Mucosa of rectum (tissue), 2 donors: Measurements from ENCODE around the gene RSRC1.
"Not testable (repeated sequence)": the region's sequence is repeated elsewhere in the genome, so short reads cannot be mapped to it uniquely, and the experiment has no call there.

Experiments
- H3K27ac ChIP-seq, 2 donors: one replicate each; pipeline ENCODE4 v1.7.0; 2013; ENCODE audit warnings: inconsistent platforms in 2 of 2, low read depth in 2 of 2, low read length in 2 of 2
- H3K27me3 ChIP-seq, 2 donors: one replicate each; pipeline ENCODE4 v1.7.0; 2013; ENCODE audit warnings: low read length in 2 of 2; ENCODE audit not compliant: control insufficient read depth in 2 of 2, insufficient read depth in 2 of 2
- H3K36me3 ChIP-seq, 2 donors: one replicate each; pipeline ENCODE4 v1.7.0; 2013; ENCODE audit warnings: low read length in 2 of 2; ENCODE audit not compliant: control insufficient read depth in 2 of 2, insufficient read depth in 2 of 2
- H3K4me1 ChIP-seq, 2 donors: one replicate each; pipeline ENCODE4 v1.7.0; 2013; ENCODE audit warnings: low read length in 2 of 2, mild to moderate bottlenecking in 1 of 2; ENCODE audit not compliant: control insufficient read depth in 2 of 2, insufficient read depth in 2 of 2
- H3K4me3 ChIP-seq, 2 donors: one replicate each; pipeline ENCODE4 v1.7.0; 2013; ENCODE audit warnings: low read length in 2 of 2
- H3K9ac ChIP-seq, 2 donors: one replicate each; pipeline ENCODE4 v1.7.0; 2013; ENCODE audit warnings: low read length in 2 of 2, low read depth in 1 of 2, mild to moderate bottlenecking in 1 of 2
- H3K9me3 ChIP-seq, 2 donors: one replicate each; pipeline ENCODE4 v1.7.0; 2013; ENCODE audit warnings: low read length in 2 of 2; ENCODE audit not compliant: control insufficient read depth in 2 of 2
- donor health status: healthy.
- donor health status: Normal muscosa, but diverticular disease.

RSRC1 gene

GRCh38 chr3:158297940-158298339, 188.1 kb downstream of the RSRC1 start:
- no peak overlapping the region for H3K4me3 ChIP-seq
- no peaks in the 10 kb centered on the region for H3K9me3 ChIP-seq
- no peaks in the 10 kb centered on the region for H3K27me3 ChIP-seq
- no peaks in the 10 kb centered on the region for H3K36me3 ChIP-seq
- H3K9ac ChIP-seq: no peak overlapping the region
- H3K4me1 ChIP-seq: no peaks in the 10 kb centered on the region
- H3K27ac ChIP-seq: no peak overlapping the region

GRCh38 chr3:158308236-158308928, 198.5 kb downstream of the RSRC1 start:
- H3K4me3 ChIP-seq: no peak overlapping the region
- H3K9ac ChIP-seq: no peak overlapping the region
- H3K9me3 ChIP-seq: no peaks in the 10 kb centered on the region
- H3K27me3 ChIP-seq: no peaks in the 10 kb centered on the region
- H3K36me3 ChIP-seq: no peaks in the 10 kb centered on the region
- no peak overlapping the region for H3K27ac ChIP-seq
- H3K4me1 ChIP-seq: no peaks in the 10 kb centered on the region

GRCh38 chr3:158312560-158313141, 202.8 kb downstream of the RSRC1 start:
- H3K4me1 ChIP-seq: no peaks in the 10 kb centered on the region
- no peak overlapping the region for H3K9ac ChIP-seq
- no peak overlapping the region for H3K27ac ChIP-seq
- H3K9me3 ChIP-seq: no peaks in the 10 kb centered on the region
- no peaks in the 10 kb centered on the region for H3K36me3 ChIP-seq
- no peak overlapping the region for H3K4me3 ChIP-seq
- no peaks in the 10 kb centered on the region for H3K27me3 ChIP-seq

GRCh38 chr3:158313338-158313927, 203.5 kb downstream of the RSRC1 start:
- Histone ChIP-seq H3K4me1 (no peaks in the 10 kb centered on the region), H3K4me3 (no peak overlapping the region), H3K9ac (no peak overlapping the region), H3K9me3 (no peaks in the 10 kb centered on the region), H3K27me3 (no peaks in the 10 kb centered on the region), H3K27ac (no peak overlapping the region), H3K36me3 (no peaks in the 10 kb centered on the region)

- Histone ChIP-seq H3K36me3 (no peaks in the 10 kb centered on the region), H3K4me3 (no peak overlapping the region), H3K27me3 (no peaks in the 10 kb centered on the region), H3K27ac (no peak overlapping the region), H3K9ac (no peak overlapping the region), H3K4me1 (no peaks in the 10 kb centered on the region), H3K9me3 (no peaks in the 10 kb centered on the region)
Measured at GRCh38 chr3:158314426-158315357, 204.8 kb downstream of the RSRC1 start.

- H3K4me3 ChIP-seq: peak overlapping the region; percentile 38 to 57
- not testable (repeated sequence) for H3K36me3 ChIP-seq, H3K27ac ChIP-seq, H3K9ac ChIP-seq, H3K4me1 ChIP-seq, H3K27me3 ChIP-seq, H3K9me3 ChIP-seq
Measured at GRCh38 chr3:158329696-158330441, 220.0 kb downstream of the RSRC1 start.

- Histone ChIP-seq H3K4me3 (no peak overlapping the region), H3K27ac (no peak overlapping the region), H3K9me3 (no peaks in the 10 kb centered on the region)
Measured at GRCh38 chr3:158330870-158331269, 221.0 kb downstream of the RSRC1 start.

GRCh38 chr3:158333736-158334135, 223.8 kb downstream of the RSRC1 start:
- Histone ChIP-seq H3K27me3 (no peaks in the 10 kb centered on the region), H3K4me1 (no peaks in the 10 kb centered on the region), H3K9me3 (no peaks in the 10 kb centered on the region), H3K9ac (no peak overlapping the region), H3K4me3 (no peak overlapping the region), H3K36me3 (no peaks in the 10 kb centered on the region), H3K27ac (no peak overlapping the region)

More at GRCh38 chr3:158330870-158331269, 221.0 kb downstream of the RSRC1 start:
- Histone ChIP-seq H3K27me3 (no peaks in the 10 kb centered on the region), H3K36me3 (no peaks in the 10 kb centered on the region), H3K4me1 (no peaks in the 10 kb centered on the region), H3K9ac (no peak overlapping the region)

- Histone ChIP-seq H3K9me3 (no peaks in the 10 kb centered on the region), H3K4me1 (no peaks in the 10 kb centered on the region), H3K4me3 (no peak overlapping the region)
Measured at GRCh38 chr3:158337110-158337509, 227.2 kb downstream of the RSRC1 start.

More at GRCh38 chr3:158337110-158337509, 227.2 kb downstream of the RSRC1 start:
- no peak overlapping the region for H3K27ac ChIP-seq
- no peak overlapping the region for H3K9ac ChIP-seq
- no peaks in the 10 kb centered on the region for H3K36me3 ChIP-seq
- H3K27me3 ChIP-seq: no peaks in the 10 kb centered on the region
